Right lobe of liver (tissue), 4 donors: ENCODE measurements around the gene KDM2B.

Experiments
- CTCF ChIP-seq, 4 donors: fragments of 200-600 bp in 3 of 4; fragments of 450-650 bp in 1 of 4; IDR thresholded peaks; one replicate each; pipeline versions ENCODE4 v1.5.1 to v1.8.0; 2016 to 2022; ENCODE audit warnings: antibody characterized with exemption in 4 of 4, mild to moderate bottlenecking in 2 of 4
- POLR2A ChIP-seq: fragments of 450-650 bp; IDR thresholded peaks from one replicate; pipeline ENCODE4 v1.6.1; 2017; ENCODE audit warnings: antibody characterized with exemption, mild to moderate bottlenecking
- donor health status: DM: no; HTN: no; CAD: no.
- donor health status: DM: no; HTN: no; CAD: no.
- donor health status: DM: no; HTN: yes; CAD: no.

- TF ChIP-seq CTCF (IDR thresholded peaks at IDR 0.05) (no peak), POLR2A (no peak)
These were observed 112.4 kb downstream of the KDM2B start for GRCh38 chr12:121468499-121468801.
